GM12892 (cell line): ENCODE data around the gene SMURF2.

Experiments used
- POLR2A ChIP-seq: IDR thresholded peaks from 2 replicates; pipeline ENCODE4 v1.6.1; 2011; ENCODE audit warnings: low read depth, low read length, control low read depth
- POLR2AphosphoS5 ChIP-seq: IDR thresholded peaks from 2 replicates; pipeline ENCODE4 v1.6.1; 2011; ENCODE audit warnings: low read depth, low read length, control low read depth
- TAF1 ChIP-seq: IDR thresholded peaks from 2 replicates; pipeline ENCODE4 v1.6.1; 2011; ENCODE audit warnings: low read depth, mild to moderate bottlenecking, control low read depth, low read length, borderline replicate concordance

GRCh38 chr17:64519601-64520000, 142.5 kb downstream of the SMURF2 start:
- no peak for TF ChIP-seq POLR2A
- no peak for TF ChIP-seq TAF1
- TF ChIP-seq POLR2AphosphoS5 = no peak
